Measurements from ENCODE around the gene PCCB. TPM values are rescaled to one million over a fixed set of nuclear protein-coding genes. Genes with fewer than 3 reads are reported as not detected.

Gene PCCB
- total RNA-seq, 2 experiments from 2014 or later: 8.3 to 10.2 TPM

DNA sequence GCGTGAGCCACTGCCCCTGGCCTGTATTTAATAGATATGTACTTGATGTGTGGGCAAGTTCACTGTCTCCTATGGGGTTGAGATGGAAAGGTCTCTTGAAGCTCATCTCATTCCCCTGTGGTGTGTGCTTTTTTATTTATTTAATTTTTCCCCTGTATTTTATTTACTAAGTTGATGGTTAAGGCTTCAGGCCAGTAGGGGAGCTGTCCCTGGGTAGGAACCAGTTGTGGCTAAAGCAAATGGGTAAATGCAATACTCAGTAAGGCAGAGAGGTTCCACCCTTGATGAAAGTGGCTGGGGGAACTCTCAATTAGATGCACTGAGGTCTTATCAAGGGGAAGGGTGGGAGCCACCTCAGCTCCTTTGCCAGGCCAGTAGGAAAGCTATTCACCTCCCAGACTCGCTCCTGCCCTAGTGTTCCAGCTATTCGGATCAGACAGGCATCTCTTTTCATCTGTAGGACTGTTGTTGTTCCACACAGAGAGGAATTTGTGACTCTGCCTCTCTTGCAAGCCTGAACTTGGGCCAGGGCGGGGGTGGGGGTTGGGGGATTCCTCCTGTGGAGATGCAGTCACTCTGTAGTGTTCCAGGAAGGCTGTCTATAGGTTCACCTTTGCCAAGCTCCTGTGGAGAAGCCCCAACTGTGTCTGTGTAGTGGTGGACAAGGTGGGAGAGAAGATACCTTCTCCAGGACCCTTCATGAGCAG, 26.1 kb downstream of the PCCB start:
- DNase-seq: no peak
- Histone ChIP-seq H3K4me3 (ENCODE audit: low read length) (no peak overlapping the region), H3K9me3 (ENCODE audit: control insufficient read depth in 1 of 2, insufficient read depth in 1 of 2, low read length in 2 of 2) (peaks cover 11 to 13% of the 10 kb centered on the region in 2 experiments), H3K27ac (ENCODE audit: low read depth in 1 of 2, low read length in 2 of 2) (no peak overlapping the region), H3K36me3 (ENCODE audit: insufficient read depth, low read length) (peaks cover 16% of the 10 kb centered on the region), H3K4me1 (ENCODE audit: insufficient read depth, low read length) (no peaks in the 10 kb centered on the region), H3K27me3 (ENCODE audit: control insufficient read depth in 1 of 2, insufficient read depth in 2 of 2, low read length in 2 of 2) (no peaks in the 10 kb centered on the region)
- H3K4me3 Mint-ChIP-seq: no peak overlapping the region
- H3K27ac Mint-ChIP-seq: no peak overlapping the region
- peaks cover 10% of the 10 kb centered on the region for H3K9me3 Mint-ChIP-seq
- H3K27me3 Mint-ChIP-seq: no peaks in the 10 kb centered on the region
- no peak for ATAC-seq (ENCODE audit: poor library complexity)
- H3K4me1 Mint-ChIP-seq (ENCODE audit: low read depth): peaks cover 21% of the 10 kb centered on the region
- ChIA-PET POLR2A (no interaction called here), CTCF (no interaction called here)
- intact Hi-C loops (cut with DNase I, micrococcal nuclease): no loop called here
- H3K36me3 Mint-ChIP-seq (ENCODE audit: low read depth): peaks cover 89% of the 10 kb centered on the region
- TF ChIP-seq, protein P1, sequence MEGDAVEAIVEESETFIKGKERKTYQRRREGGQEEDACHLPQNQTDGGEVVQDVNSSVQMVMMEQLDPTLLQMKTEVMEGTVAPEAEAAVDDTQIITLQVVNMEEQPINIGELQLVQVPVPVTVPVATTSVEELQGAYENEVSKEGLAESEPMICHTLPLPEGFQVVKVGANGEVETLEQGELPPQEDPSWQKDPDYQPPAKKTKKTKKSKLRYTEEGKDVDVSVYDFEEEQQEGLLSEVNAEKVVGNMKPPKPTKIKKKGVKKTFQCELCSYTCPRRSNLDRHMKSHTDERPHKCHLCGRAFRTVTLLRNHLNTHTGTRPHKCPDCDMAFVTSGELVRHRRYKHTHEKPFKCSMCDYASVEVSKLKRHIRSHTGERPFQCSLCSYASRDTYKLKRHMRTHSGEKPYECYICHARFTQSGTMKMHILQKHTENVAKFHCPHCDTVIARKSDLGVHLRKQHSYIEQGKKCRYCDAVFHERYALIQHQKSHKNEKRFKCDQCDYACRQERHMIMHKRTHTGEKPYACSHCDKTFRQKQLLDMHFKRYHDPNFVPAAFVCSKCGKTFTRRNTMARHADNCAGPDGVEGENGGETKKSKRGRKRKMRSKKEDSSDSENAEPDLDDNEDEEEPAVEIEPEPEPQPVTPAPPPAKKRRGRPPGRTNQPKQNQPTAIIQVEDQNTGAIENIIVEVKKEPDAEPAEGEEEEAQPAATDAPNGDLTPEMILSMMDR (IDR thresholded peaks at IDR 0.05): no peak

- no peak overlapping the region for H3K27ac Mint-ChIP-seq
- no peak overlapping the region for H3K4me3 Mint-ChIP-seq
- no peaks in the 10 kb centered on the region for H3K27me3 ChIP-seq (ENCODE audit: control insufficient read depth in 1 of 2, insufficient read depth in 2 of 2, low read length in 2 of 2)
- no peaks in the 10 kb centered on the region for H3K27me3 Mint-ChIP-seq
- intact Hi-C loops (cut with DNase I, micrococcal nuclease): no loop called here
- ChIA-PET POLR2A (no interaction called here), CTCF (no interaction called here)
- H3K4me1 ChIP-seq (ENCODE audit: insufficient read depth, low read length): peaks cover 4% of the 10 kb centered on the region
- H3K36me3 Mint-ChIP-seq (ENCODE audit: low read depth): peaks cover 90% of the 10 kb centered on the region
- peaks cover 11 to 13% of the 10 kb centered on the region in 2 experiments for H3K9me3 ChIP-seq (ENCODE audit: control insufficient read depth in 1 of 2, insufficient read depth in 1 of 2, low read length in 2 of 2)
- peaks cover 14% of the 10 kb centered on the region for H3K9me3 Mint-ChIP-seq
- ATAC-seq (ENCODE audit: poor library complexity): no peak
- no peak for DNase-seq
- peaks cover 25% of the 10 kb centered on the region for H3K4me1 Mint-ChIP-seq (ENCODE audit: low read depth)
- no peak overlapping the region for H3K4me3 ChIP-seq (ENCODE audit: low read length)
- no peak overlapping the region for H3K27ac ChIP-seq (ENCODE audit: low read depth in 1 of 2, low read length in 2 of 2)
- TF ChIP-seq, protein P1 (IDR thresholded peaks at IDR 0.05): no peak
- H3K36me3 ChIP-seq (ENCODE audit: insufficient read depth, low read length): peaks cover 16% of the 10 kb centered on the region
These were observed 27.0 kb downstream of the PCCB start for GRCh38 chr3:136277115-136277514.

DNA sequence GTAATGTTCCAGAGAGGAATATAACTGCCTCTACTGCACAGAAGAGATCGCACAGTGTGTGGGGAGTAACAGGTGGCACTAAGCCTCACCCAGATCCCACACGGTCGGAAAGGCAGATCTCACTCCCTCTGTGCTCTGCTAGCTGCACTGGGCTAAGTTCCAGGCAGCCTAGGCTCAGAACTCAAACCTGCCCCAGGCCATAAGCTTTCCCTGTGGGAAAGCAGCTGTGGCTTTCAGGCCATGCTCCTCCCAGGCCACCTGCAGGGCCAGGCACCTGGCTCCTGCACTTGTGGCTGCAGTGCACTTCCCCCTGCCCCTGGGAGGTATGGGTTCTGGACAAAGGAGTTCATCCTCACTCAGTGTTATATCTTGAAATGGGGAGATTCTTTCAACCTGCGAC, 27.5 kb downstream of the PCCB start:
- Mint-ChIP-seq H3K9me3 (peaks cover 14% of the 10 kb centered on the region), H3K27me3 (no peaks in the 10 kb centered on the region), H3K27ac (no peak overlapping the region), H3K36me3 (ENCODE audit: low read depth) (peaks cover 90% of the 10 kb centered on the region), H3K4me1 (ENCODE audit: low read depth) (peaks cover 24% of the 10 kb centered on the region), H3K4me3 (no peak overlapping the region)
- CTCF ChIA-PET: no interaction called here
- intact Hi-C loops (cut with DNase I, micrococcal nuclease): no loop called here
- H3K4me3 ChIP-seq (ENCODE audit: low read length): no peak overlapping the region
- H3K27ac ChIP-seq (ENCODE audit: low read depth in 1 of 2, low read length in 2 of 2): no peak overlapping the region
- POLR2A ChIA-PET: no interaction called here
- DNase-seq: no peak
- no peaks in the 10 kb centered on the region for H3K27me3 ChIP-seq (ENCODE audit: control insufficient read depth in 1 of 2, insufficient read depth in 2 of 2, low read length in 2 of 2)
- peaks cover 4% of the 10 kb centered on the region for H3K4me1 ChIP-seq (ENCODE audit: insufficient read depth, low read length)
- TF ChIP-seq, protein P1 (IDR thresholded peaks at IDR 0.05): no peak
- H3K36me3 ChIP-seq (ENCODE audit: insufficient read depth, low read length): peaks cover 16% of the 10 kb centered on the region
- H3K9me3 ChIP-seq (ENCODE audit: control insufficient read depth in 1 of 2, insufficient read depth in 1 of 2, low read length in 2 of 2): peaks cover 11 to 13% of the 10 kb centered on the region in 2 experiments
- ATAC-seq (ENCODE audit: poor library complexity): no peak

Data from CD4-positive, alpha-beta T cell (primary cell).